NB4 (cell line): Measurements from ENCODE around the gene FBXL12.

Experiments used
- CTCF ChIP-seq: IDR thresholded peaks from one replicate; pipeline ENCODE4 v1.5.1; 2012; ENCODE audit warnings: low read depth, low read length
- POLR2A ChIP-seq: IDR thresholded peaks from 2 replicates; pipeline ENCODE4 v1.6.1; 2011; ENCODE audit warnings: mild to moderate bottlenecking; ENCODE audit not compliant: insufficient read length; ENCODE audit errors: extremely low read depth

GRCh38 chr19:9848762-9849161 is 29.9 kb upstream of the FBXL12 start:
- TF ChIP-seq POLR2A (no peak), CTCF (no peak)
